Measurements from ENCODE around the gene EFTUD2. TPM values are rescaled to one million over a fixed set of nuclear protein-coding genes. Genes with fewer than 3 reads are reported as not detected.

EFTUD2 gene
- total and polyA plus RNA-seq, 2 donors (not counting 1 experiment from before 2014, with no cell fraction given) = 43.2 to 133 TPM

- no peak for DNase-seq
- POLR2A ChIA-PET = interaction anchor here (0.7 kb wide), 2 partner anchors 31 to 36 kb away, joined by 6 to 10 read pairs; no protein-coding TSS in a partner anchor
- Histone ChIP-seq H3K4me2 (replicated peaks; ENCODE audit: low read depth, low read length, poor library complexity, severe bottlenecking) (no peak overlapping the region), H3K4me1 (ENCODE audit: control insufficient read depth in 2 of 2, insufficient read depth in 2 of 2, low read length in 2 of 2) (no peaks in the 10 kb centered on the region), H3K27ac (ENCODE audit: low read length in 2 of 2) (no peak overlapping the region), H3K9ac (ENCODE audit: low read length) (no peak overlapping the region), H3K9me3 (ENCODE audit: control extremely low read depth in 1 of 3, control insufficient read depth in 2 of 3, insufficient read depth in 1 of 3, low read length in 2 of 3) (no peaks in the 10 kb centered on the region), H2AFZ (ENCODE audit: insufficient read depth, low read depth, low read length, poor library complexity, severe bottlenecking) (no peak overlapping the region), H4K20me1 (ENCODE audit: control insufficient read depth, insufficient read depth, low read length, poor library complexity, severe bottlenecking) (no peaks in the 10 kb centered on the region), H3K4me3 (ENCODE audit: control extremely low read depth in 1 of 5, extremely low read depth in 1 of 5, insufficient read depth in 1 of 5, low read depth in 2 of 5, low read length in 4 of 5) (no peak overlapping the region), H3K79me2 (ENCODE audit: control insufficient read depth, insufficient read depth, low read length) (no peaks in the 10 kb centered on the region), H3K27me3 (replicated peaks in 1 of 4; ENCODE audit: control extremely low read depth in 1 of 4, control insufficient read depth in 3 of 4, insufficient read depth in 4 of 4, low read length in 3 of 4) (no peaks in the 10 kb centered on the region), H3K36me3 (replicated peaks in 1 of 2; ENCODE audit: control extremely low read depth in 1 of 2, control insufficient read depth in 1 of 2, extremely low read depth in 1 of 2, insufficient read depth in 2 of 2, low read length in 1 of 2) (peaks cover 4 to 24% of the 10 kb centered on the region in 2 experiments)
- WGBS (ENCODE audit: insufficient coverage) = 96% methylated on average over 9 of the region's 12 CpGs
- Mint-ChIP-seq H3K27ac (no peak overlapping the region), H3K27me3 (no peaks in the 10 kb centered on the region), H3K9me3 (ENCODE audit: insufficient read depth) (no peaks in the 10 kb centered on the region), H3K4me1 (peaks cover 8% of the 10 kb centered on the region), H3K4me3 (no peak overlapping the region)
- CTCF ChIA-PET = interaction anchor here (1.1 to 1.9 kb wide), 2 partner anchors 16 to 30 kb away, joined by 3 to 7 read pairs; no protein-coding TSS in a partner anchor
- ATAC-seq (ENCODE audit: low read depth) = no peak
- TF ChIP-seq CTCF (IDR thresholded peaks at IDR 0.05) (no peak), EZH2 (IDR thresholded peaks at IDR 0.05; ENCODE audit: borderline replicate concordance, insufficient read depth, low read depth, low read length, poor library complexity, severe bottlenecking) (no peak)
- intact Hi-C loops (cut with micrococcal nuclease) = no loop called here
Measured at GRCh38 chr17:44848961-44849489, 50.2 kb downstream of the EFTUD2 start.

GRCh38 chr17:44848257-44848795 is 50.9 kb downstream of the EFTUD2 start:
- ChIA-PET CTCF (interaction anchor here (1.1 to 1.9 kb wide), 2 partner anchors 16 to 31 kb away, joined by 3 to 7 read pairs; no protein-coding TSS in a partner anchor), POLR2A (no interaction called here)
- no peaks in the 10 kb centered on the region for H3K4me1 ChIP-seq (ENCODE audit: control insufficient read depth in 2 of 2, insufficient read depth in 2 of 2, low read length in 2 of 2)
- H3K4me2 ChIP-seq (replicated peaks; ENCODE audit: low read depth, low read length, poor library complexity, severe bottlenecking) = no peak overlapping the region
- H3K36me3 ChIP-seq (replicated peaks in 1 of 2; ENCODE audit: control extremely low read depth in 1 of 2, control insufficient read depth in 1 of 2, extremely low read depth in 1 of 2, insufficient read depth in 2 of 2, low read length in 1 of 2) = peaks cover 4 to 17% of the 10 kb centered on the region in 2 experiments
- Mint-ChIP-seq H3K9me3 (ENCODE audit: insufficient read depth) (no peaks in the 10 kb centered on the region), H3K4me3 (no peak overlapping the region), H3K27me3 (no peaks in the 10 kb centered on the region), H3K27ac (peak overlapping the region; percentile 46), H3K4me1 (peaks cover 8% of the 10 kb centered on the region)
- TF ChIP-seq EZH2 (IDR thresholded peaks at IDR 0.05; ENCODE audit: borderline replicate concordance, insufficient read depth, low read depth, low read length, poor library complexity, severe bottlenecking) (no peak), CTCF (IDR thresholded peaks at IDR 0.05) (no peak)
- H3K27me3 ChIP-seq (replicated peaks in 1 of 4; ENCODE audit: control extremely low read depth in 1 of 4, control insufficient read depth in 3 of 4, insufficient read depth in 4 of 4, low read length in 3 of 4) = no peaks in the 10 kb centered on the region
- H3K9me3 ChIP-seq (ENCODE audit: control extremely low read depth in 1 of 3, control insufficient read depth in 2 of 3, insufficient read depth in 1 of 3, low read length in 2 of 3) = no peaks in the 10 kb centered on the region
- DNase-seq (no peak), ATAC-seq (ENCODE audit: low read depth) (no peak)
- H2AFZ ChIP-seq (ENCODE audit: insufficient read depth, low read depth, low read length, poor library complexity, severe bottlenecking) = no peak overlapping the region
- H3K79me2 ChIP-seq (ENCODE audit: control insufficient read depth, insufficient read depth, low read length) = no peaks in the 10 kb centered on the region
- no peaks in the 10 kb centered on the region for H4K20me1 ChIP-seq (ENCODE audit: control insufficient read depth, insufficient read depth, low read length, poor library complexity, severe bottlenecking)
- no peak overlapping the region for H3K4me3 ChIP-seq (ENCODE audit: control extremely low read depth in 1 of 5, extremely low read depth in 1 of 5, insufficient read depth in 1 of 5, low read depth in 2 of 5, low read length in 4 of 5)
- H3K27ac ChIP-seq (ENCODE audit: low read length in 2 of 2) = no peak overlapping the region
- 94% methylated on average over 3 of the region's 6 CpGs for WGBS (ENCODE audit: insufficient coverage)
- no peak overlapping the region for H3K9ac ChIP-seq (ENCODE audit: low read length)
- intact Hi-C loops (cut with micrococcal nuclease) = no loop called here

Measured in B cell (primary cell).